Activated T-cell treated with anti-CD3 and anti-CD28 coated beads, Interleukin-2, amount 50 U/mL, for 72 hours (primary cell): ENCODE measurements around the gene SETD7. TPM values are rescaled to one million over a fixed set of nuclear protein-coding genes. Genes with fewer than 3 reads are reported as not detected.

ENCODE experiments used
- ATAC-seq, 2 donors: fragments of 150-1000 bp; cut with Tn5 transposase; replicated peaks in 1 of 2; 2 replicates each; pipeline ENCODE4 v1.10.0; 2021; ENCODE audit warnings: moderate library complexity in 2 of 2, mild to moderate bottlenecking in 1 of 2
- DNase-seq, 2 donors: peaks; one replicate each; pipeline ENCODE4 v3.0.0; 2021 to 2022; ENCODE audit warnings: mixed read lengths in 1 of 2
- H3K27ac Mint-ChIP-seq: one replicate; pipeline ENCODE4 v1.8.0; 2022; ENCODE audit warnings: mild to moderate bottlenecking, moderate library complexity, mixed read lengths
- H3K27me3 Mint-ChIP-seq: one replicate; pipeline ENCODE4 v1.8.0; 2022; ENCODE audit warnings: low read depth, mixed read lengths
- H3K36me3 Mint-ChIP-seq, 2 donors: one replicate each; pipeline ENCODE4 v1.8.0; 2022; ENCODE audit warnings: mixed read lengths in 2 of 2, mild to moderate bottlenecking in 1 of 2; ENCODE audit not compliant: insufficient read depth in 2 of 2
- H3K4me1 Mint-ChIP-seq: one replicate; pipeline ENCODE4 v1.8.0; 2022; ENCODE audit warnings: low read depth, mixed read lengths
- H3K4me3 Mint-ChIP-seq, 2 donors: one replicate each; pipeline ENCODE4 v1.8.0; 2022; ENCODE audit warnings: mild to moderate bottlenecking in 2 of 2, mixed read lengths in 2 of 2, moderate library complexity in 2 of 2
- H3K9me3 Mint-ChIP-seq, 2 donors: one replicate each; pipeline ENCODE4 v1.8.0; 2022; ENCODE audit warnings: mixed read lengths in 2 of 2
- total RNA-seq, 2 donors: library from RNA; stranded (reverse); gene quantifications; one replicate each; pipeline ENCODE4 v1.2.3, GENCODE V29; 2022

Gene SETD7
- total RNA-seq, 2 donors from 2014 or later = 19.8 to 20.8 TPM

- no peak overlapping the region for H3K4me3 Mint-ChIP-seq
- H3K27ac Mint-ChIP-seq = no peak overlapping the region
- peaks cover 0 to 1% of the 10 kb centered on the region in 2 donors for H3K36me3 Mint-ChIP-seq
- DNase-seq = no peak
- H3K27me3 Mint-ChIP-seq = peaks cover 8% of the 10 kb centered on the region
- ATAC-seq = no peak
- no peaks in the 10 kb centered on the region for H3K4me1 Mint-ChIP-seq
- H3K9me3 Mint-ChIP-seq = peaks cover 0 to 1% of the 10 kb centered on the region in 2 donors
Measured at GRCh38 chr4:139589336-139590018, 33.5 kb upstream of the SETD7 start.

- H3K27ac Mint-ChIP-seq = no peak overlapping the region
- H3K36me3 Mint-ChIP-seq = peaks cover 0 to 1% of the 10 kb centered on the region in 2 donors
- H3K4me1 Mint-ChIP-seq = no peaks in the 10 kb centered on the region
- peaks cover 0 to 1% of the 10 kb centered on the region in 2 donors for H3K9me3 Mint-ChIP-seq
- H3K27me3 Mint-ChIP-seq = peaks cover 14% of the 10 kb centered on the region
- DNase-seq (no peak), ATAC-seq (no peak)
- H3K4me3 Mint-ChIP-seq = no peak overlapping the region
Measured at GRCh38 chr4:139587446-139587845, 31.4 kb upstream of the SETD7 start.

GRCh38 chr4:139585473-139585872 is 29.5 kb upstream of the SETD7 start:
- peaks cover 0 to 1% of the 10 kb centered on the region in 2 donors for H3K36me3 Mint-ChIP-seq
- ATAC-seq = no peak
- no peak overlapping the region for H3K4me3 Mint-ChIP-seq
- H3K4me1 Mint-ChIP-seq = no peaks in the 10 kb centered on the region
- H3K27ac Mint-ChIP-seq = no peak overlapping the region
- H3K27me3 Mint-ChIP-seq = peaks cover 12% of the 10 kb centered on the region
- H3K9me3 Mint-ChIP-seq = peaks cover 0 to 1% of the 10 kb centered on the region in 2 donors
- no peak for DNase-seq

GRCh38 chr4:139584784-139585183 is 28.8 kb upstream of the SETD7 start:
- no peak for DNase-seq
- Mint-ChIP-seq H3K36me3 (peaks cover 0 to 1% of the 10 kb centered on the region in 2 donors), H3K27me3 (peaks cover 12% of the 10 kb centered on the region), H3K27ac (no peak overlapping the region), H3K9me3 (peaks cover 0 to 1% of the 10 kb centered on the region in 2 donors), H3K4me1 (no peaks in the 10 kb centered on the region), H3K4me3 (no peak overlapping the region)
- ATAC-seq = no peak

- H3K4me3 Mint-ChIP-seq = no peak overlapping the region
- no peak for DNase-seq
- no peak for ATAC-seq
- peaks cover 0 to 1% of the 10 kb centered on the region in 2 donors for H3K9me3 Mint-ChIP-seq
- H3K36me3 Mint-ChIP-seq = no peaks in the 10 kb centered on the region
- no peaks in the 10 kb centered on the region for H3K4me1 Mint-ChIP-seq
- H3K27ac Mint-ChIP-seq = no peak overlapping the region
- H3K27me3 Mint-ChIP-seq = peaks cover 12% of the 10 kb centered on the region
Measured at GRCh38 chr4:139584013-139584412, 28.0 kb upstream of the SETD7 start.

- DNase-seq = no peak
- Mint-ChIP-seq H3K9me3 (no peaks in the 10 kb centered on the region), H3K27ac (no peak overlapping the region), H3K4me3 (no peak overlapping the region), H3K36me3 (no peaks in the 10 kb centered on the region), H3K4me1 (no peaks in the 10 kb centered on the region), H3K27me3 (peaks cover 12% of the 10 kb centered on the region)
- ATAC-seq = no peak
Measured at GRCh38 chr4:139582044-139582443, 26.0 kb upstream of the SETD7 start.

- Mint-ChIP-seq H3K9me3 (no peaks in the 10 kb centered on the region), H3K4me1 (no peaks in the 10 kb centered on the region), H3K4me3 (no peak overlapping the region), H3K27me3 (peaks cover 12% of the 10 kb centered on the region), H3K36me3 (no peaks in the 10 kb centered on the region), H3K27ac (no peak overlapping the region)
- no peak for DNase-seq
- ATAC-seq = no peak
Measured at GRCh38 chr4:139581096-139581495, 25.1 kb upstream of the SETD7 start.

- Mint-ChIP-seq H3K27me3 (no peaks in the 10 kb centered on the region), H3K4me1 (no peaks in the 10 kb centered on the region), H3K9me3 (no peaks in the 10 kb centered on the region), H3K36me3 (no peaks in the 10 kb centered on the region), H3K27ac (no peak overlapping the region), H3K4me3 (no peak overlapping the region)
- ATAC-seq (no peak), DNase-seq (no peak)
Measured at GRCh38 chr4:139576219-139576618, 20.2 kb upstream of the SETD7 start.

GRCh38 chr4:139575072-139575471 is 19.1 kb upstream of the SETD7 start:
- H3K27ac Mint-ChIP-seq = no peak overlapping the region
- no peaks in the 10 kb centered on the region for H3K4me1 Mint-ChIP-seq
- no peaks in the 10 kb centered on the region for H3K9me3 Mint-ChIP-seq
- H3K4me3 Mint-ChIP-seq = no peak overlapping the region
- H3K36me3 Mint-ChIP-seq = no peaks in the 10 kb centered on the region
- DNase-seq (no peak), ATAC-seq (no peak)
- no peaks in the 10 kb centered on the region for H3K27me3 Mint-ChIP-seq

- ATAC-seq = no peak
- Mint-ChIP-seq H3K36me3 (no peaks in the 10 kb centered on the region), H3K9me3 (no peaks in the 10 kb centered on the region), H3K27ac (no peak overlapping the region), H3K4me3 (no peak overlapping the region), H3K4me1 (no peaks in the 10 kb centered on the region), H3K27me3 (no peaks in the 10 kb centered on the region)
- no peak for DNase-seq
Measured at GRCh38 chr4:139574641-139575040, 18.6 kb upstream of the SETD7 start.

GRCh38 chr4:139568206-139568955 is 12.4 kb upstream of the SETD7 start:
- no peaks in the 10 kb centered on the region for H3K9me3 Mint-ChIP-seq
- H3K4me1 Mint-ChIP-seq = no peaks in the 10 kb centered on the region
- no peaks in the 10 kb centered on the region for H3K36me3 Mint-ChIP-seq
- no peak overlapping the region for H3K4me3 Mint-ChIP-seq
- no peaks in the 10 kb centered on the region for H3K27me3 Mint-ChIP-seq
- ATAC-seq (no peak), DNase-seq (no peak)
- H3K27ac Mint-ChIP-seq = no peak overlapping the region

GRCh38 chr4:139567159-139567870 is 11.3 kb upstream of the SETD7 start:
- Mint-ChIP-seq H3K27ac (no peak overlapping the region), H3K4me3 (no peak overlapping the region), H3K36me3 (no peaks in the 10 kb centered on the region), H3K4me1 (peaks cover 1% of the 10 kb centered on the region), H3K27me3 (no peaks in the 10 kb centered on the region), H3K9me3 (no peaks in the 10 kb centered on the region)
- ATAC-seq = no peak
- no peak for DNase-seq

GRCh38 chr4:139564502-139564901 is 8.5 kb upstream of the SETD7 start:
- peaks cover 23% of the 10 kb centered on the region for H3K4me1 Mint-ChIP-seq
- ATAC-seq (peak in 1 of 2 donors; percentile 23), DNase-seq (no peak)

More at GRCh38 chr4:139564502-139564901, 8.5 kb upstream of the SETD7 start:
- H3K27ac Mint-ChIP-seq = no peak overlapping the region
- H3K27me3 Mint-ChIP-seq = no peaks in the 10 kb centered on the region
- H3K4me3 Mint-ChIP-seq = no peak overlapping the region
- no peaks in the 10 kb centered on the region for H3K36me3 Mint-ChIP-seq
- no peaks in the 10 kb centered on the region for H3K9me3 Mint-ChIP-seq
